ENCODE measurements around the gene TRAM2. TPM values are rescaled to one million over a fixed set of nuclear protein-coding genes. Genes with fewer than 3 reads are reported as not detected.

Gene TRAM2
- total and polyA plus RNA-seq, 2 of the 13 experiments (the other 11 are each of a cell fraction or from before 2014, with no cell fraction given), result 49.1 to 72.5 TPM

GRCh38 chr6:52576392-52577021 lies 353 bp downstream of the TRAM2 start (continued):
- no peak for TF ChIP-seq MED13 (CRISPR knock-in tag; IDR thresholded peaks at IDR 0.05)
- no peak; the same call in 1 of the 2 replicates for TF ChIP-seq ZNF567 (CRISPR knock-in tag; IDR thresholded peaks at IDR 0.05; ENCODE audit: borderline replicate concordance)
- no peak for TF ChIP-seq KDM6A (CRISPR knock-in tag; IDR thresholded peaks at IDR 0.05; ENCODE audit: low read depth)
- TF ChIP-seq ZFP62 (CRISPR knock-in tag; IDR thresholded peaks at IDR 0.05), result no peak
- no peak for TF ChIP-seq ZNF281 (CRISPR knock-in tag; IDR thresholded peaks at IDR 0.05; ENCODE audit: borderline replicate concordance)
- TF ChIP-seq TCF7L2 (IDR thresholded peaks at IDR 0.05; ENCODE audit: low read depth, low read length), result no peak
- peak; percentile 38 for TF ChIP-seq ZNF770 (CRISPR knock-in tag; IDR thresholded peaks at IDR 0.05)
- 0 out of 2 replicates have a peak, but pooled peaks have one; percentile 35 for TF ChIP-seq PBX3 (CRISPR knock-in tag; IDR thresholded peaks at IDR 0.05; ENCODE audit: borderline replicate concordance)
- TF ChIP-seq ONECUT2 (CRISPR knock-in tag; IDR thresholded peaks at IDR 0.05), result no peak
- TF ChIP-seq MEIS2 (CRISPR knock-in tag; IDR thresholded peaks at IDR 0.05), result peak; percentile 6; the same call in 1 of the 2 replicates
- TF ChIP-seq MATR3 (CRISPR knock-in tag; IDR thresholded peaks at IDR 0.05), result no peak
- no peak for TF ChIP-seq ZNF432 (CRISPR knock-in tag; IDR thresholded peaks at IDR 0.05; ENCODE audit: borderline replicate concordance)
- TF ChIP-seq ZSCAN5A (CRISPR knock-in tag; IDR thresholded peaks at IDR 0.05; ENCODE audit: borderline replicate concordance), result peak; percentile 39
- peak; percentile 42; the same call in 1 of the 2 replicates for TF ChIP-seq ZBTB33 (CRISPR knock-in tag; IDR thresholded peaks at IDR 0.05)
- 0 out of 2 replicates have a peak, but pooled peaks have one; percentile 6 for TF ChIP-seq PHF21A (CRISPR knock-in tag; IDR thresholded peaks at IDR 0.05)
- TF ChIP-seq ZNF10 (CRISPR knock-in tag; IDR thresholded peaks at IDR 0.05; ENCODE audit: borderline replicate concordance, low read depth), result no peak
- TF ChIP-seq ZNF773 (CRISPR knock-in tag; IDR thresholded peaks at IDR 0.05; ENCODE audit: borderline replicate concordance), result no peak; the same call in 1 of the 2 replicates
- TF ChIP-seq ATAD3A (CRISPR knock-in tag; IDR thresholded peaks at IDR 0.05), result 0 out of 2 replicates have a peak, but pooled peaks have one; percentile 31
- no peak; the same call in 1 of the 2 replicates for TF ChIP-seq ZNF468 (CRISPR knock-in tag; IDR thresholded peaks at IDR 0.05)
- no peak for TF ChIP-seq NFE2 (CRISPR knock-in tag; IDR thresholded peaks at IDR 0.05)

Measured in HepG2 (cell line).